ENCODE data around the gene ZNF234.

DNA sequence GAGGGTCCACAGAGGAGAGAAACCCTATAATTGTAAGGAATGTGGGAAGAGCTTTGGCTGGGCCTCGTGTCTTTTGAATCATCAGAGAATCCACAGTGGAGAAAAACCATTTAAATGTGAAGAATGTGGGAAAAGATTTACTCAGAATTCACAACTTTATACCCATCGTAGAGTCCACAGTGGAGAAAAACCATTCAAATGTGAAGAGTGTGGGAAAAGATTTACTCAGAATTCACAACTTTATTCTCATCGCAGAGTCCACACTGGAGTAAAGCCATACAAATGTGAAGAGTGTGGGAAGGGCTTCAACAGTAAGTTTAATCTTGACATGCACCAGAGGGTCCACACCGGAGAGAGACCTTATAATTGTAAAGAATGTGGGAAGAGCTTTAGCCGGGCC, 9.4 kb upstream of the ZNF234 start:
- TF ChIP-seq POU5F1 (IDR thresholded peaks at IDR 0.05; ENCODE audit: low read depth, low read length): no peak
- no peak for TF ChIP-seq POLR2AphosphoS5 (IDR thresholded peaks at IDR 0.05; ENCODE audit: low read depth, low read length)
- TF ChIP-seq, protein P1, sequence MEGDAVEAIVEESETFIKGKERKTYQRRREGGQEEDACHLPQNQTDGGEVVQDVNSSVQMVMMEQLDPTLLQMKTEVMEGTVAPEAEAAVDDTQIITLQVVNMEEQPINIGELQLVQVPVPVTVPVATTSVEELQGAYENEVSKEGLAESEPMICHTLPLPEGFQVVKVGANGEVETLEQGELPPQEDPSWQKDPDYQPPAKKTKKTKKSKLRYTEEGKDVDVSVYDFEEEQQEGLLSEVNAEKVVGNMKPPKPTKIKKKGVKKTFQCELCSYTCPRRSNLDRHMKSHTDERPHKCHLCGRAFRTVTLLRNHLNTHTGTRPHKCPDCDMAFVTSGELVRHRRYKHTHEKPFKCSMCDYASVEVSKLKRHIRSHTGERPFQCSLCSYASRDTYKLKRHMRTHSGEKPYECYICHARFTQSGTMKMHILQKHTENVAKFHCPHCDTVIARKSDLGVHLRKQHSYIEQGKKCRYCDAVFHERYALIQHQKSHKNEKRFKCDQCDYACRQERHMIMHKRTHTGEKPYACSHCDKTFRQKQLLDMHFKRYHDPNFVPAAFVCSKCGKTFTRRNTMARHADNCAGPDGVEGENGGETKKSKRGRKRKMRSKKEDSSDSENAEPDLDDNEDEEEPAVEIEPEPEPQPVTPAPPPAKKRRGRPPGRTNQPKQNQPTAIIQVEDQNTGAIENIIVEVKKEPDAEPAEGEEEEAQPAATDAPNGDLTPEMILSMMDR (IDR thresholded peaks at IDR 0.05; ENCODE audit: control extremely low read depth in 1 of 3, insufficient read depth in 1 of 3, low read depth in 1 of 3, low read length in 3 of 3): no peak
- TF ChIP-seq RAD21 (IDR thresholded peaks at IDR 0.05 in 1 of 2, conservative IDR thresholded peaks at IDR 0.05 in 1 of 2; ENCODE audit: low read depth in 2 of 2, low read length in 2 of 2): no peak
- TF ChIP-seq GABPA (IDR thresholded peaks at IDR 0.05; ENCODE audit: borderline replicate concordance, insufficient read depth, low read length): no peak
- TF ChIP-seq EP300 (IDR thresholded peaks at IDR 0.05; ENCODE audit: borderline replicate concordance in 1 of 2, low read depth in 2 of 2, low read length in 2 of 2): no peak
- TF ChIP-seq EZH2 (IDR thresholded peaks at IDR 0.05; ENCODE audit: low read depth, low read length, severe bottlenecking): no peak
- TF ChIP-seq SRF (IDR thresholded peaks at IDR 0.05; ENCODE audit: low read depth, low read length): no peak
